AG09309 (cell line): Measurements from ENCODE around the gene PRM2.

ENCODE experiments used
- DNase-seq: peaks from one replicate; pipeline ENCODE4 v3.0.0-alpha.2; 2010; ENCODE audit warnings: low read depth
- H3K4me3 ChIP-seq: 2 replicates; pipeline ENCODE4 v1.5.1; 2011; ENCODE audit warnings: mild to moderate bottlenecking, low read depth, low read length, moderate library complexity; ENCODE audit not compliant: control insufficient read depth
- CTCF ChIP-seq: IDR thresholded peaks from 2 replicates; pipeline ENCODE4 v1.5.1; 2011; ENCODE audit warnings: mild to moderate bottlenecking, low read depth, low read length, inconsistent platforms; ENCODE audit not compliant: insufficient read depth, control insufficient read depth; ENCODE audit errors: missing control alignments

Gene PRM2

GRCh38 chr16:11236461-11237254 is 39.6 kb downstream of the PRM2 start:
- no peak for DNase-seq
- H3K4me3 ChIP-seq: no peak overlapping the region

GRCh38 chr16:11235703-11235991 is 40.6 kb downstream of the PRM2 start:
- H3K4me3 ChIP-seq: no peak overlapping the region
- DNase-seq: no peak
- no peak for TF ChIP-seq CTCF

More at GRCh38 chr16:11236461-11237254, 39.6 kb downstream of the PRM2 start:
- no peak for TF ChIP-seq CTCF

GRCh38 chr16:11234884-11235702 is 41.2 kb downstream of the PRM2 start:
- DNase-seq: no peak
- H3K4me3 ChIP-seq: no peak overlapping the region
- TF ChIP-seq CTCF: no peak

DNA sequence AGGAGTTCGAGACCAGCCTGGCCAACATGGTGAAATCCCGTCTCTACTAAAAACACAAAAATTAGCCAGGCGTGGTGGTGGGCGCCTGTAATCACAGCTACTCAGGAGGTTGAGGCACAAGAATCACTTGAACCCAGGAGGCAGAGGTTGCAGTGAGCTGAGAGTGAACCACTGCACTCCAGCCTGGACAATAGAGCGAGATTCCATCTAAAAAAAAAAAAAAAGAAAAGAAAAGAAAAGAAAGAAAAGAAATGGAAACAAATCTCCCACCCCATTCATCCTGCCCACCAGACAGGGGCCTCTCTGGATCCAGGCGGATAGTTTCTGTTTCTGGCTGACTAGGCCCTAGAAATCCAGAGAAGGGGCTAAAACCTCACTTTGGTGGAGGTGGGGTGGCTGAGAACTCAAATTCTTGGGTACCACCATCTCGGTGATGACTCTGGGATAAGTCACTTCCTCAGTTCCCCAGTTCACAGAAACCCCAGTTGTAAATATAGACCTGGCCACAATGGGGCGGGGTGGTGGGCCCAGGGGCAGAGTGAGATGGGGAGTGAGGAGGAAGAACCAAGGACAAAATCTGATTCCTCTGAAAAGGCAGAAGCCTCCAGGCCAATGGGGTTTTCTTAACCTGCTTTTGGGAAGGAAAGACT is 42.4 kb downstream of the PRM2 start:
- DNase-seq: no peak
- H3K4me3 ChIP-seq: no peak overlapping the region
- TF ChIP-seq CTCF: no peak

GRCh38 chr16:11232852-11233726 is 43.2 kb downstream of the PRM2 start:
- H3K4me3 ChIP-seq: no peak overlapping the region
- TF ChIP-seq CTCF: no peak
- DNase-seq: no peak

GRCh38 chr16:11232302-11232851 is 43.9 kb downstream of the PRM2 start:
- no peak for TF ChIP-seq CTCF
- DNase-seq: no peak
- H3K4me3 ChIP-seq: no peak overlapping the region
